ENCODE measurements around the gene FGF21.
A peak's percentile ranks its signal among the peaks of the same experiment; 100 is the strongest.

The FGF21 gene

GRCh38 chr19:48755084-48755641, at the start of gene FGF21 (continued):
- TF ChIP-seq, protein P1, sequence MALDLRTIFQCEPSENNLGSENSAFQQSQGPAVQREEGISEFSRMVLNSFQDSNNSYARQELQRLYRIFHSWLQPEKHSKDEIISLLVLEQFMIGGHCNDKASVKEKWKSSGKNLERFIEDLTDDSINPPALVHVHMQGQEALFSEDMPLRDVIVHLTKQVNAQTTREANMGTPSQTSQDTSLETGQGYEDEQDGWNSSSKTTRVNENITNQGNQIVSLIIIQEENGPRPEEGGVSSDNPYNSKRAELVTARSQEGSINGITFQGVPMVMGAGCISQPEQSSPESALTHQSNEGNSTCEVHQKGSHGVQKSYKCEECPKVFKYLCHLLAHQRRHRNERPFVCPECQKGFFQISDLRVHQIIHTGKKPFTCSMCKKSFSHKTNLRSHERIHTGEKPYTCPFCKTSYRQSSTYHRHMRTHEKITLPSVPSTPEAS (tag by site-specific recombination; IDR thresholded peaks at IDR 0.05) = no peak
- TF ChIP-seq ZNF670 (tag by site-specific recombination; IDR thresholded peaks at IDR 0.05; ENCODE audit: low read depth) (no peak), ZNF248 (tag by site-specific recombination; IDR thresholded peaks at IDR 0.05) (no peak), ZNF530 (tag by site-specific recombination; IDR thresholded peaks at IDR 0.05; ENCODE audit: low read depth) (no peak), ZBTB26 (tag by site-specific recombination; optimal IDR thresholded peaks at IDR 0.05) (no peak), ZNF423 (tag by site-specific recombination; IDR thresholded peaks at IDR 0.05) (no peak), ZNF433 (tag by site-specific recombination; IDR thresholded peaks at IDR 0.05; ENCODE audit: low read depth) (no peak), ZNF10 (tag by site-specific recombination; IDR thresholded peaks at IDR 0.05) (no peak), GLI4 (tag by site-specific recombination; IDR thresholded peaks at IDR 0.05) (no peak), ZBTB11 (tag by site-specific recombination; conservative IDR thresholded peaks at IDR 0.05; ENCODE audit: low read depth) (no peak), ZNF133 (tag by site-specific recombination; IDR thresholded peaks at IDR 0.05) (no peak), ZSCAN23 (tag by site-specific recombination; IDR thresholded peaks at IDR 0.05) (no peak), ZNF391 (tag by site-specific recombination; IDR thresholded peaks at IDR 0.05; ENCODE audit: borderline replicate concordance, low read depth) (no peak), IKZF3 (tag by site-specific recombination; IDR thresholded peaks at IDR 0.05) (peak; percentile 86), CTCF (tag by site-specific recombination; IDR thresholded peaks at IDR 0.05) (no peak), ZNF341 (tag by site-specific recombination; IDR thresholded peaks at IDR 0.05; ENCODE audit: low read depth) (no peak), PRDM1 (tag by site-specific recombination; IDR thresholded peaks at IDR 0.05) (no peak), ZNF155 (tag by site-specific recombination; IDR thresholded peaks at IDR 0.05) (no peak), ZNF513 (tag by site-specific recombination; IDR thresholded peaks at IDR 0.05) (peak; percentile 44; the same call in 1 of the 2 replicates), PRDM4 (tag by site-specific recombination; IDR thresholded peaks at IDR 0.05) (peak; percentile 16; the same call in 1 of the 2 replicates), GLIS2 (tag by site-specific recombination; IDR thresholded peaks at IDR 0.05) (no peak), YY2 (tag by site-specific recombination; IDR thresholded peaks at IDR 0.05) (no peak), HOXA7 (CRISPR knock-in tag; IDR thresholded peaks at IDR 0.05; ENCODE audit: borderline replicate concordance) (no peak), ZNF658 (tag by site-specific recombination; IDR thresholded peaks at IDR 0.05) (no peak)
- TF ChIP-seq, protein P2, sequence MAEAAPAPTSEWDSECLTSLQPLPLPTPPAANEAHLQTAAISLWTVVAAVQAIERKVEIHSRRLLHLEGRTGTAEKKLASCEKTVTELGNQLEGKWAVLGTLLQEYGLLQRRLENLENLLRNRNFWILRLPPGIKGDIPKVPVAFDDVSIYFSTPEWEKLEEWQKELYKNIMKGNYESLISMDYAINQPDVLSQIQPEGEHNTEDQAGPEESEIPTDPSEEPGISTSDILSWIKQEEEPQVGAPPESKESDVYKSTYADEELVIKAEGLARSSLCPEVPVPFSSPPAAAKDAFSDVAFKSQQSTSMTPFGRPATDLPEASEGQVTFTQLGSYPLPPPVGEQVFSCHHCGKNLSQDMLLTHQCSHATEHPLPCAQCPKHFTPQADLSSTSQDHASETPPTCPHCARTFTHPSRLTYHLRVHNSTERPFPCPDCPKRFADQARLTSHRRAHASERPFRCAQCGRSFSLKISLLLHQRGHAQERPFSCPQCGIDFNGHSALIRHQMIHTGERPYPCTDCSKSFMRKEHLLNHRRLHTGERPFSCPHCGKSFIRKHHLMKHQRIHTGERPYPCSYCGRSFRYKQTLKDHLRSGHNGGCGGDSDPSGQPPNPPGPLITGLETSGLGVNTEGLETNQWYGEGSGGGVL (tag by site-specific recombination; IDR thresholded peaks at IDR 0.05) = no peak; the same call in 1 of the 2 replicates
- TF ChIP-seq, protein P3, sequence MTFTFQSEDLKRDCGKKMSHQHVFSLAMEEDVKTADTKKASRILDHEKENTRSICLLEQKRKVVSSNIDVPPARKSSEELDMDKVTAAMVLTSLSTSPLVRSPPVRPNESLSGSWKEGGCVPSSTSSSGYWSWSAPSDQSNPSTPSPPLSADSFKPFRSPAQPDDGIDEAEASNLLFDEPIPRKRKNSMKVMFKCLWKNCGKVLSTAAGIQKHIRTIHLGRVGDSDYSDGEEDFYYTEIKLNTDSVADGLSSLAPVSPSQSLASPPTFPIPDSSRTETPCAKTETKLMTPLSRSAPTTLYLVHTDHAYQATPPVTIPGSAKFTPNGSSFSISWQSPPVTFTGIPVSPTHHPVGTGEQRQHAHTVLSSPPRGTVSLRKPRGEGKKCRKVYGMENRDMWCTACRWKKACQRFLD (tag by site-specific recombination; IDR thresholded peaks at IDR 0.05) = no peak
